ENCODE measurements around the gene TNIK.

GRCh38 chr3:171391432-171391831, 68.8 kb downstream of the TNIK start:
- TF ChIP-seq POLR2AphosphoS5 (IDR thresholded peaks at IDR 0.05; ENCODE audit: low read depth, low read length) (no peak), POLR2A (IDR thresholded peaks at IDR 0.05; ENCODE audit: low read depth, low read length) (no peak), TAF1 (IDR thresholded peaks at IDR 0.05; ENCODE audit: borderline replicate concordance, low read depth, low read length) (no peak)

Data from GM12892 (cell line).